H9 (cell line): Measurements from ENCODE around the gene TNFSF18. TPM values are rescaled to one million over a fixed set of nuclear protein-coding genes. Genes with fewer than 3 reads are reported as not detected.

Source experiments
- DNase-seq: peaks from one replicate; pipeline ENCODE4 v3.0.0-alpha.2; 2017
- H2AFZ ChIP-seq: one replicate; pipeline ENCODE4 v1.6.1; 2013; ENCODE audit warnings: mild to moderate bottlenecking, low read length, control low read depth, moderate library complexity
- H2AK5ac ChIP-seq: 2 replicates; pipeline ENCODE4 v1.6.1; 2013; ENCODE audit warnings: low read length, control low read depth, mixed read lengths; ENCODE audit not compliant: insufficient read length
- H2BK120ac ChIP-seq: one replicate; pipeline ENCODE4 v1.6.1; 2013; ENCODE audit warnings: low read depth, mild to moderate bottlenecking, low read length, control low read depth, inconsistent platforms; ENCODE audit not compliant: poor library complexity, severe bottlenecking
- H2BK12ac ChIP-seq: 2 replicates; pipeline ENCODE4 v1.6.1; 2013; ENCODE audit warnings: low read length, control low read depth, mixed read lengths, low read depth; ENCODE audit not compliant: insufficient read length
- H2BK15ac ChIP-seq: 2 replicates; pipeline ENCODE4 v1.6.1; 2013; ENCODE audit warnings: low read depth, low read length, control low read depth
- H2BK20ac ChIP-seq: one replicate; pipeline ENCODE4 v1.6.1; 2013; ENCODE audit warnings: low read depth, mild to moderate bottlenecking, low read length, control low read depth, inconsistent platforms; ENCODE audit not compliant: poor library complexity, severe bottlenecking
- H2BK5ac ChIP-seq: 2 replicates; pipeline ENCODE4 v1.6.1; 2013; ENCODE audit warnings: low read length, control low read depth, mixed read lengths; ENCODE audit not compliant: insufficient read length
- H3K14ac ChIP-seq: 2 replicates; pipeline ENCODE4 v1.6.1; 2013; ENCODE audit warnings: low read length, control low read depth; ENCODE audit not compliant: insufficient read depth
- H3K18ac ChIP-seq: 2 replicates; pipeline ENCODE4 v1.6.1; 2013; ENCODE audit warnings: low read depth, mild to moderate bottlenecking, mixed read lengths, low read length, control low read depth; ENCODE audit not compliant: insufficient read length
- H3K23ac ChIP-seq: 2 replicates; pipeline ENCODE4 v1.6.1; 2013; ENCODE audit warnings: low read length, control low read depth, mixed read lengths, low read depth; ENCODE audit not compliant: insufficient read length
- H3K23me2 ChIP-seq: 2 replicates; pipeline ENCODE4 v1.6.1; 2013; ENCODE audit warnings: low read depth, mild to moderate bottlenecking, mixed read lengths, low read length, control low read depth; ENCODE audit not compliant: insufficient read length, poor library complexity, severe bottlenecking
- H3K27ac ChIP-seq: 2 replicates; pipeline ENCODE4 v1.5.1; 2013; ENCODE audit warnings: low read length, control low read depth, mixed read lengths, low read depth; ENCODE audit not compliant: insufficient read length
- H3K27me3 ChIP-seq: 2 replicates; pipeline ENCODE4 v1.6.1; 2013; ENCODE audit warnings: low read length, control low read depth, inconsistent platforms; ENCODE audit not compliant: insufficient read depth
- H3K4ac ChIP-seq: 2 replicates; pipeline ENCODE4 v1.6.1; 2013; ENCODE audit warnings: low read depth, mild to moderate bottlenecking, control low read depth, inconsistent platforms, low read length, moderate library complexity
- H3K4me1 ChIP-seq: 2 replicates; pipeline ENCODE4 v1.6.1; 2013; ENCODE audit warnings: low read length, control low read depth, inconsistent platforms; ENCODE audit not compliant: insufficient read depth
- H3K4me2 ChIP-seq: 2 replicates; pipeline ENCODE4 v1.6.1; 2013; ENCODE audit warnings: low read length, control low read depth, mixed read lengths; ENCODE audit not compliant: insufficient read length, insufficient read depth
- H3K56ac ChIP-seq: 2 replicates; pipeline ENCODE4 v1.6.1; 2013; ENCODE audit warnings: low read depth, mild to moderate bottlenecking, mixed read lengths, low read length, control low read depth; ENCODE audit not compliant: insufficient read length
- H3K79me1 ChIP-seq: 2 replicates; pipeline ENCODE4 v1.6.1; 2013; ENCODE audit warnings: low read depth, mild to moderate bottlenecking, moderate library complexity, low read length, control low read depth, inconsistent platforms; ENCODE audit not compliant: insufficient read depth, poor library complexity, severe bottlenecking
- H3K79me2 ChIP-seq: 2 replicates; pipeline ENCODE4 v1.6.1; 2013; ENCODE audit warnings: low read length, control low read depth, inconsistent platforms; ENCODE audit not compliant: insufficient read depth
- H3K9ac ChIP-seq: 2 replicates; pipeline ENCODE4 v1.6.1; 2013; ENCODE audit warnings: low read length, control low read depth, mixed read lengths; ENCODE audit not compliant: insufficient read length; ENCODE audit errors: extremely low read depth
- H3K9me3 ChIP-seq: one replicate; pipeline ENCODE4 v1.6.1; 2013; ENCODE audit warnings: low read depth, low read length, inconsistent platforms; ENCODE audit not compliant: control insufficient read depth
- H3T11ph ChIP-seq: one replicate; pipeline ENCODE4 v1.6.1; 2013; ENCODE audit warnings: mild to moderate bottlenecking, low read length, control low read depth, inconsistent platforms
- H4K20me1 ChIP-seq: one replicate; pipeline ENCODE4 v1.6.1; 2013; ENCODE audit not compliant: control insufficient read depth, insufficient read length, insufficient read depth
- H4K5ac ChIP-seq: 2 replicates; pipeline ENCODE4 v1.6.1; 2013; ENCODE audit warnings: low read depth, mild to moderate bottlenecking, mixed read lengths, low read length, control low read depth; ENCODE audit not compliant: insufficient read length
- H4K8ac ChIP-seq: replicated peaks from 2 replicates; pipeline ENCODE4 v1.6.1; 2013; ENCODE audit warnings: low read length, control low read depth, mixed read lengths, low read depth; ENCODE audit not compliant: insufficient read length
- H4K91ac ChIP-seq: 2 replicates; pipeline ENCODE4 v1.6.1; 2013; ENCODE audit warnings: low read depth, mild to moderate bottlenecking, moderate library complexity, mixed read lengths, low read length, control low read depth; ENCODE audit not compliant: insufficient read length
- H3K27ac Mint-ChIP-seq, 3 experiments: 2 replicates in 2 of 3; 3 replicates in 1 of 3; pipeline ENCODE4 v1.8.0; 2020 to 2021; ENCODE audit warnings: mixed read lengths in 3 of 3, mild to moderate bottlenecking in 1 of 3, moderate library complexity in 1 of 3
- H3K27me3 Mint-ChIP-seq: 2 replicates; pipeline ENCODE4 v1.8.0; 2021; ENCODE audit warnings: low read depth, mild to moderate bottlenecking, moderate library complexity, mixed read lengths
- H3K36me3 Mint-ChIP-seq, 3 experiments: 2 replicates in 2 of 3; 3 replicates in 1 of 3; pipeline ENCODE4 v1.8.0; 2020 to 2021; ENCODE audit warnings: low read depth in 3 of 3, mixed read lengths in 3 of 3; ENCODE audit not compliant: insufficient read depth in 1 of 3
- H3K4me1 Mint-ChIP-seq, 2 experiments: 2 replicates each; pipeline ENCODE4 v1.8.0; 2020; ENCODE audit warnings: mixed read lengths in 2 of 2
- H3K4me3 Mint-ChIP-seq, 2 experiments: 2 replicates in 1 of 2; 3 replicates in 1 of 2; pipeline ENCODE4 v1.8.0; 2020 to 2021; ENCODE audit warnings: mild to moderate bottlenecking in 2 of 2, mixed read lengths in 2 of 2, moderate library complexity in 1 of 2
- H3K9me3 Mint-ChIP-seq, 2 experiments: 2 replicates in 1 of 2; 3 replicates in 1 of 2; pipeline ENCODE4 v1.8.0; 2020; ENCODE audit warnings: mild to moderate bottlenecking in 2 of 2, mixed read lengths in 2 of 2, moderate library complexity in 1 of 2
- WGBS: extraction: QIAGEN DNeasy Blood & Tissue Kit; methylation state at CpG from one replicate; pipeline ENCODE4 v1.1.7; 2013; ENCODE audit warnings: missing lambda C conversion rate, low lambda C conversion rate, mixed read lengths; ENCODE audit not compliant: insufficient read length; ENCODE audit errors: extremely low coverage; 5-methylcytosine and 5-hydroxymethylcytosine counted together
- total RNA-seq: library from RNA; stranded (reverse); gene quantifications from 2 replicates; pipeline ENCODE4 v1.2.1, GENCODE V29; 2021
- TF ChIP-seq, protein P1 (sequence below): fragments of 200-600 bp; sonication (generic); conservative IDR thresholded peaks from 3 replicates; pipeline ENCODE4 v1.8.0; 2021; ENCODE audit warnings: antibody characterized with exemption, mild to moderate bottlenecking

TNFSF18 gene
- total RNA-seq, 1 experiment from 2014 or later: not detected

GRCh38 chr1:173044656-173045055 lies 6.1 kb downstream of the TNFSF18 start:
- Histone ChIP-seq H4K20me1 (no peaks in the 10 kb centered on the region), H3K9ac (no peak overlapping the region), H3K4me2 (no peak overlapping the region)

More at GRCh38 chr1:173044656-173045055, 6.1 kb downstream of the TNFSF18 start:
- H2AFZ ChIP-seq: no peak overlapping the region
- no peak overlapping the region for H3K23ac ChIP-seq
- no peak overlapping the region for H2BK15ac ChIP-seq
- no peaks in the 10 kb centered on the region for H3K79me1 ChIP-seq
- Mint-ChIP-seq H3K4me1 (peaks cover 0 to 5% of the 10 kb centered on the region in 2 experiments; a peak in 2 of 4 replicates), H3K36me3 (no peaks in the 10 kb centered on the region), H3K9me3 (no peaks in the 10 kb centered on the region), H3K27ac (no peak overlapping the region), H3K27me3 (no peaks in the 10 kb centered on the region), H3K4me3 (no peak overlapping the region)
- DNase-seq: no peak
- H3K56ac ChIP-seq: no peak overlapping the region
- H2BK20ac ChIP-seq: no peak overlapping the region
- no peak overlapping the region for H4K91ac ChIP-seq
- no peaks in the 10 kb centered on the region for H3K9me3 ChIP-seq
- no peak overlapping the region for H2BK12ac ChIP-seq
- H3K23me2 ChIP-seq: no peaks in the 10 kb centered on the region
- no CpG with 5 or more reads among the region's 1 CpG for WGBS
- no peak overlapping the region for H4K8ac ChIP-seq
- H3T11ph ChIP-seq: no peak overlapping the region
- TF ChIP-seq, protein P1, sequence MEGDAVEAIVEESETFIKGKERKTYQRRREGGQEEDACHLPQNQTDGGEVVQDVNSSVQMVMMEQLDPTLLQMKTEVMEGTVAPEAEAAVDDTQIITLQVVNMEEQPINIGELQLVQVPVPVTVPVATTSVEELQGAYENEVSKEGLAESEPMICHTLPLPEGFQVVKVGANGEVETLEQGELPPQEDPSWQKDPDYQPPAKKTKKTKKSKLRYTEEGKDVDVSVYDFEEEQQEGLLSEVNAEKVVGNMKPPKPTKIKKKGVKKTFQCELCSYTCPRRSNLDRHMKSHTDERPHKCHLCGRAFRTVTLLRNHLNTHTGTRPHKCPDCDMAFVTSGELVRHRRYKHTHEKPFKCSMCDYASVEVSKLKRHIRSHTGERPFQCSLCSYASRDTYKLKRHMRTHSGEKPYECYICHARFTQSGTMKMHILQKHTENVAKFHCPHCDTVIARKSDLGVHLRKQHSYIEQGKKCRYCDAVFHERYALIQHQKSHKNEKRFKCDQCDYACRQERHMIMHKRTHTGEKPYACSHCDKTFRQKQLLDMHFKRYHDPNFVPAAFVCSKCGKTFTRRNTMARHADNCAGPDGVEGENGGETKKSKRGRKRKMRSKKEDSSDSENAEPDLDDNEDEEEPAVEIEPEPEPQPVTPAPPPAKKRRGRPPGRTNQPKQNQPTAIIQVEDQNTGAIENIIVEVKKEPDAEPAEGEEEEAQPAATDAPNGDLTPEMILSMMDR: no peak
- no peaks in the 10 kb centered on the region for H3K79me2 ChIP-seq
- no peak overlapping the region for H3K14ac ChIP-seq
- H3K27ac ChIP-seq: no peak overlapping the region
- H2BK120ac ChIP-seq: no peak overlapping the region
- no peak overlapping the region for H2BK5ac ChIP-seq
- no peak overlapping the region for H4K5ac ChIP-seq
- no peak overlapping the region for H2AK5ac ChIP-seq
- no peak overlapping the region for H3K4ac ChIP-seq
- H3K18ac ChIP-seq: no peak overlapping the region
- no peaks in the 10 kb centered on the region for H3K4me1 ChIP-seq
- H3K27me3 ChIP-seq: no peaks in the 10 kb centered on the region
